HL-60 (cell line): ENCODE data around the gene GLIS1.

ENCODE experiments used
- POLR2AphosphoS5 ChIP-seq: IDR thresholded peaks from 2 replicates; pipeline ENCODE4 v1.6.1; 2012; ENCODE audit warnings: low read depth
- TF ChIP-seq, protein P1 (sequence below): IDR thresholded peaks from one replicate; pipeline ENCODE4 v1.5.1; 2011; ENCODE audit warnings: low read length, control low read depth, inconsistent platforms; ENCODE audit not compliant: insufficient read depth

DNA sequence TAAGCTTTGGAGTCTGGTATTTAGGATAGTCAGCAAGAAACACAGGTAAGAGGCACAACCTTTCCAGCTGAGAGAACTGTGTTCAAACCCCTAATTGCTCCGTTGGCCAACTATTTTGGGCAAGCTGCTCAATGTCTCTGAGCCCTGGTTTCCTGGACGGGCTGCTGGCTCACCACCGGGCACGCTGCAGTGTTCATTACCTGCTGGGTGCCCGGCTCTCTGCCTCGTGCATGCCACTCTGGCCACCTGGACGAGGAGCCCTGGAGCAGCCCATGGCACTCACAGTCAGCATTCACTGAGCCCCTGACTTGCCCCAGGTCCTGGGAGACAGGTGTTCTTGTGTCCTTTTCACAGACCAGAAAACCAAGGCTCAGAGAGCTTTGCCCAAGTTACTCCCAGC, 228.7 kb downstream of the GLIS1 start:
- TF ChIP-seq, protein P1, sequence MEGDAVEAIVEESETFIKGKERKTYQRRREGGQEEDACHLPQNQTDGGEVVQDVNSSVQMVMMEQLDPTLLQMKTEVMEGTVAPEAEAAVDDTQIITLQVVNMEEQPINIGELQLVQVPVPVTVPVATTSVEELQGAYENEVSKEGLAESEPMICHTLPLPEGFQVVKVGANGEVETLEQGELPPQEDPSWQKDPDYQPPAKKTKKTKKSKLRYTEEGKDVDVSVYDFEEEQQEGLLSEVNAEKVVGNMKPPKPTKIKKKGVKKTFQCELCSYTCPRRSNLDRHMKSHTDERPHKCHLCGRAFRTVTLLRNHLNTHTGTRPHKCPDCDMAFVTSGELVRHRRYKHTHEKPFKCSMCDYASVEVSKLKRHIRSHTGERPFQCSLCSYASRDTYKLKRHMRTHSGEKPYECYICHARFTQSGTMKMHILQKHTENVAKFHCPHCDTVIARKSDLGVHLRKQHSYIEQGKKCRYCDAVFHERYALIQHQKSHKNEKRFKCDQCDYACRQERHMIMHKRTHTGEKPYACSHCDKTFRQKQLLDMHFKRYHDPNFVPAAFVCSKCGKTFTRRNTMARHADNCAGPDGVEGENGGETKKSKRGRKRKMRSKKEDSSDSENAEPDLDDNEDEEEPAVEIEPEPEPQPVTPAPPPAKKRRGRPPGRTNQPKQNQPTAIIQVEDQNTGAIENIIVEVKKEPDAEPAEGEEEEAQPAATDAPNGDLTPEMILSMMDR, result no peak
- no peak for TF ChIP-seq POLR2AphosphoS5
